MM.1S (cell line): ENCODE measurements around the gene TNFSF4.

Source experiments
- DNase-seq: peaks from one replicate; pipeline ENCODE4 v3.0.0-alpha.2; 2015
- H2AFZ ChIP-seq: fragments of 300-600 bp; sonication (generic); 2 replicates; pipeline ENCODE4 v1.6.0; 2016; ENCODE audit warnings: antibody characterized with exemption, low read length
- H3F3A ChIP-seq: fragments of 300-600 bp; sonication (generic); 2 replicates; pipeline ENCODE4 v1.6.1; 2016; ENCODE audit warnings: mild to moderate bottlenecking, antibody characterized with exemption, low read length, moderate library complexity, mixed read lengths; ENCODE audit not compliant: insufficient read depth
- H3K27ac ChIP-seq: fragments of 300-600 bp; sonication (generic); 2 replicates; pipeline ENCODE4 v1.5.1; 2016; ENCODE audit warnings: mild to moderate bottlenecking, low read length
- H3K27me3 ChIP-seq: fragments of 300-600 bp; sonication (generic); replicated peaks from 2 replicates; pipeline ENCODE4 v1.6.0; 2016; ENCODE audit warnings: low read length; ENCODE audit not compliant: insufficient read depth
- H3K36me3 ChIP-seq: fragments of 300-600 bp; sonication (generic); replicated peaks from 2 replicates; pipeline ENCODE4 v1.6.1; 2016; ENCODE audit warnings: mild to moderate bottlenecking, low read length, mixed read lengths; ENCODE audit not compliant: insufficient read depth
- H3K4me1 ChIP-seq: fragments of 300-600 bp; sonication (generic); 2 replicates; pipeline ENCODE4 v1.6.1; 2016; ENCODE audit warnings: low read length, mixed read lengths
- H3K4me2 ChIP-seq: fragments of 300-600 bp; sonication (generic); 2 replicates; pipeline ENCODE4 v1.6.0; 2016; ENCODE audit warnings: low read depth, low read length
- H3K4me3 ChIP-seq: fragments of 300-600 bp; sonication (generic); 2 replicates; pipeline ENCODE4 v1.5.1; 2016; ENCODE audit warnings: low read length, mixed read lengths
- H3K79me2 ChIP-seq: fragments of 300-600 bp; sonication (generic); 2 replicates; pipeline ENCODE4 v1.6.1; 2016; ENCODE audit warnings: mixed run types, low read length, mixed read lengths
- H3K9ac ChIP-seq: fragments of 300-600 bp; sonication (generic); 2 replicates; pipeline ENCODE4 v1.6.1; 2016; ENCODE audit warnings: low read length, mixed read lengths
- H3K9me2 ChIP-seq: fragments of 300-600 bp; sonication (generic); replicated peaks from 2 replicates; pipeline ENCODE4 v1.6.1; 2016; ENCODE audit warnings: mild to moderate bottlenecking, low read length, mixed read lengths; ENCODE audit not compliant: insufficient read depth
- H3K9me3 ChIP-seq: fragments of 300-600 bp; sonication (generic); replicated peaks from 2 replicates; pipeline ENCODE4 v1.6.1; 2016; ENCODE audit warnings: mild to moderate bottlenecking, low read length, mixed read lengths; ENCODE audit not compliant: insufficient read depth
- H4K20me1 ChIP-seq: fragments of 300-600 bp; sonication (generic); 2 replicates; pipeline ENCODE4 v1.6.1; 2016; ENCODE audit warnings: mild to moderate bottlenecking, low read length, moderate library complexity, mixed read lengths; ENCODE audit not compliant: insufficient read depth
- EZH2 ChIP-seq: fragments of 300-600 bp; sonication (generic); optimal IDR thresholded peaks from 2 replicates; pipeline ENCODE3; 2017; ENCODE audit warnings: low read depth, mild to moderate bottlenecking, antibody characterized with exemption, low read length, mixed read lengths
- EZH2phosphoT487 ChIP-seq: fragments of 300-600 bp; sonication (generic); IDR thresholded peaks from 2 replicates; pipeline ENCODE4 v1.6.1; 2018; ENCODE audit warnings: antibody characterized with exemption, low read length
- TF ChIP-seq, protein P1 (sequence below): fragments of 300-600 bp; sonication (generic); IDR thresholded peaks from 2 replicates; pipeline ENCODE4 v1.5.1; 2016; ENCODE audit warnings: antibody characterized with exemption, low read length, mixed read lengths

The TNFSF4 gene

DNA sequence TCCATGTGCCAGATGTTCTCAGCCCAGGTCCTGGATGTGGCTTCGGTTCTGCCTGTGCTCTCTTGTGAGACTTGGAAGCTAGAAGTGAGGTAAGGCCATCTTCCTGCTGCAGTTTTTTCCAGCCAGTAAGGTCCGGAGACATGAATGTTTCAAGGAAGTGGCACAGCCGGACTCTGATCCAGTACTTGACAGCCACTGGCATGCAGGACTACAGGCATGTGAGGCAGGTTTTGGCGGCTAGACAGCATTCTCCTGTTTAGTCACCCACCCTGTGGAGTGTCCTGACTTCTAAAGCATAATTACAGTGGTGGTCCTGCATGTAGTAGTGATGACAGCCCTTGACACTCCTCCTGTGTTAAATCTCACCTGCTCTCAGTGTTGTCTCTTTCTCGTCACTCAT, 72.3 kb downstream of the TNFSF4 start:
- H3K4me2 ChIP-seq, result no peak overlapping the region
- TF ChIP-seq EZH2, result no peak
- TF ChIP-seq, protein P1, sequence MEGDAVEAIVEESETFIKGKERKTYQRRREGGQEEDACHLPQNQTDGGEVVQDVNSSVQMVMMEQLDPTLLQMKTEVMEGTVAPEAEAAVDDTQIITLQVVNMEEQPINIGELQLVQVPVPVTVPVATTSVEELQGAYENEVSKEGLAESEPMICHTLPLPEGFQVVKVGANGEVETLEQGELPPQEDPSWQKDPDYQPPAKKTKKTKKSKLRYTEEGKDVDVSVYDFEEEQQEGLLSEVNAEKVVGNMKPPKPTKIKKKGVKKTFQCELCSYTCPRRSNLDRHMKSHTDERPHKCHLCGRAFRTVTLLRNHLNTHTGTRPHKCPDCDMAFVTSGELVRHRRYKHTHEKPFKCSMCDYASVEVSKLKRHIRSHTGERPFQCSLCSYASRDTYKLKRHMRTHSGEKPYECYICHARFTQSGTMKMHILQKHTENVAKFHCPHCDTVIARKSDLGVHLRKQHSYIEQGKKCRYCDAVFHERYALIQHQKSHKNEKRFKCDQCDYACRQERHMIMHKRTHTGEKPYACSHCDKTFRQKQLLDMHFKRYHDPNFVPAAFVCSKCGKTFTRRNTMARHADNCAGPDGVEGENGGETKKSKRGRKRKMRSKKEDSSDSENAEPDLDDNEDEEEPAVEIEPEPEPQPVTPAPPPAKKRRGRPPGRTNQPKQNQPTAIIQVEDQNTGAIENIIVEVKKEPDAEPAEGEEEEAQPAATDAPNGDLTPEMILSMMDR, result no peak
- no peak for TF ChIP-seq EZH2phosphoT487
- H3K27ac ChIP-seq, result no peak overlapping the region
- H3K27me3 ChIP-seq, result no peaks in the 10 kb centered on the region
- H3K79me2 ChIP-seq, result no peaks in the 10 kb centered on the region
- no peaks in the 10 kb centered on the region for H3K36me3 ChIP-seq
- H4K20me1 ChIP-seq, result no peaks in the 10 kb centered on the region
- no peak overlapping the region for H3K9ac ChIP-seq
- H3K9me3 ChIP-seq, result no peaks in the 10 kb centered on the region
- no peak for DNase-seq
- no peaks in the 10 kb centered on the region for H3K9me2 ChIP-seq
- no peak overlapping the region for H3K4me3 ChIP-seq
- H3F3A ChIP-seq, result no peaks in the 10 kb centered on the region
- no peaks in the 10 kb centered on the region for H3K4me1 ChIP-seq
- H2AFZ ChIP-seq, result no peak overlapping the region

DNA sequence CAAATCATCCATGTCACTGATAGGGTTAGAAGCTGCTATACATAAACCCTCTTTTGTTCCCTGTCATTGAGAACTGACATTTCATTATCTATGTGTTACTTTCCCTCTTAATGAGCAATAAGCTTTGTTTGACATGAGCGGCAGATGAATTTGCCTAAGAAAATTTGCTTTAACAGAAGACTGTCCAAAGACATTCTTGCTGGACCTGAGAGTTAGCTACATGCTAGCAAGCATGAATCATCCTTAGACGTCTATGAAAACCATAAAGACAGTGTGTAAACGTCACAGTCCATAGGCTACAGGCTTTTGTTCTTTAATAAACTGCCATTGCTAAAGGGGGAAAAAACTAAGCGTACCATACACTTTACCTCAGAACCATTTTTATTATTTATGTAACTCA, 73.1 kb downstream of the TNFSF4 start:
- H3F3A ChIP-seq, result no peaks in the 10 kb centered on the region
- no peaks in the 10 kb centered on the region for H3K79me2 ChIP-seq
- no peaks in the 10 kb centered on the region for H3K9me3 ChIP-seq
- no peak for TF ChIP-seq EZH2phosphoT487
- TF ChIP-seq, protein P1, result no peak
- no peaks in the 10 kb centered on the region for H3K36me3 ChIP-seq
- no peak overlapping the region for H3K4me3 ChIP-seq
- DNase-seq, result no peak
- no peaks in the 10 kb centered on the region for H3K27me3 ChIP-seq
- no peaks in the 10 kb centered on the region for H4K20me1 ChIP-seq
- no peaks in the 10 kb centered on the region for H3K9me2 ChIP-seq
- no peak overlapping the region for H3K4me2 ChIP-seq
- H3K27ac ChIP-seq, result no peak overlapping the region
- no peak overlapping the region for H2AFZ ChIP-seq
- H3K4me1 ChIP-seq, result no peaks in the 10 kb centered on the region
- no peak overlapping the region for H3K9ac ChIP-seq
